ENCODE results near the gene BCAT1. TPM values are rescaled to one million over a fixed set of nuclear protein-coding genes. Genes with fewer than 3 reads are reported as not detected.

BCAT1 gene
- total and polyA plus RNA-seq, 9 of the 15 experiments (the other 6 are each of a cell fraction or from before 2014, with no cell fraction given): 38.5 to 157 (median 66.8) TPM

- TF ChIP-seq ILF3 (IDR thresholded peaks at IDR 0.05; ENCODE audit: borderline replicate concordance) (no peak), SLC30A9 (CRISPR knock-in tag; IDR thresholded peaks at IDR 0.05) (no peak), ZNF644 (tag; IDR thresholded peaks at IDR 0.05; ENCODE audit: low read depth) (no peak), KLF1 (tag; IDR thresholded peaks at IDR 0.05) (no peak), RCOR1 (IDR thresholded peaks at IDR 0.05; ENCODE audit: borderline replicate concordance in 1 of 2, low read depth in 2 of 2, low read length in 2 of 2) (peak in 1 of 2 experiments; percentile 56; a peak in 1 of 4 replicates), RFX7 (CRISPR knock-in tag; IDR thresholded peaks at IDR 0.05) (no peak), ZHX1 (conservative IDR thresholded peaks at IDR 0.05; ENCODE audit: low read length) (no peak), ZBTB2 (IDR thresholded peaks at IDR 0.05) (no peak), ZNF384 (IDR thresholded peaks at IDR 0.05; ENCODE audit: low read depth, low read length) (no peak), CHD2 (IDR thresholded peaks at IDR 0.05; ENCODE audit: low read depth, low read length) (peak; percentile 20; the same call in 1 of the 2 replicates), RBM14 (IDR thresholded peaks at IDR 0.05; ENCODE audit: borderline replicate concordance, insufficient read depth, low read depth, low read length) (no peak), ZBTB33 (CRISPR knock-in tag; IDR thresholded peaks at IDR 0.05) (no peak), DEAF1 (CRISPR knock-in tag; IDR thresholded peaks at IDR 0.05) (no peak), JUND (IDR thresholded peaks at IDR 0.05; ENCODE audit: borderline replicate concordance, low read depth, low read length) (peak; percentile 36), JUND (tag; IDR thresholded peaks at IDR 0.05; ENCODE audit: borderline replicate concordance, low read depth, low read length) (no peak; the same call in 2 of the 3 replicates), MCM5 (IDR thresholded peaks at IDR 0.05; ENCODE audit: low read depth) (no peak), BDP1 (IDR thresholded peaks at IDR 0.05; ENCODE audit: insufficient read depth, insufficient read length) (no peak), ETV5 (CRISPR knock-in tag; IDR thresholded peaks at IDR 0.05; ENCODE audit: low read depth) (no peak), USF2 (CRISPR knock-in tag; IDR thresholded peaks at IDR 0.05) (no peak), ZBED1 (IDR thresholded peaks at IDR 0.05) (peak; percentile 69; the same call in 1 of the 2 replicates)
These were observed 15.1 kb downstream of the BCAT1 start (continued) for GRCh38 chr12:24933694-24934407.
